HG03103 (cell line): Measurements from ENCODE around the gene M6PR.

Source experiments
- ATAC-seq: cut with Tn5 transposase; IDR thresholded peaks from one replicate; pipeline ENCODE4 v1.9.1; 2021; ENCODE audit warnings: low read depth; ENCODE audit not compliant: unreplicated experiment

The M6PR gene

DNA sequence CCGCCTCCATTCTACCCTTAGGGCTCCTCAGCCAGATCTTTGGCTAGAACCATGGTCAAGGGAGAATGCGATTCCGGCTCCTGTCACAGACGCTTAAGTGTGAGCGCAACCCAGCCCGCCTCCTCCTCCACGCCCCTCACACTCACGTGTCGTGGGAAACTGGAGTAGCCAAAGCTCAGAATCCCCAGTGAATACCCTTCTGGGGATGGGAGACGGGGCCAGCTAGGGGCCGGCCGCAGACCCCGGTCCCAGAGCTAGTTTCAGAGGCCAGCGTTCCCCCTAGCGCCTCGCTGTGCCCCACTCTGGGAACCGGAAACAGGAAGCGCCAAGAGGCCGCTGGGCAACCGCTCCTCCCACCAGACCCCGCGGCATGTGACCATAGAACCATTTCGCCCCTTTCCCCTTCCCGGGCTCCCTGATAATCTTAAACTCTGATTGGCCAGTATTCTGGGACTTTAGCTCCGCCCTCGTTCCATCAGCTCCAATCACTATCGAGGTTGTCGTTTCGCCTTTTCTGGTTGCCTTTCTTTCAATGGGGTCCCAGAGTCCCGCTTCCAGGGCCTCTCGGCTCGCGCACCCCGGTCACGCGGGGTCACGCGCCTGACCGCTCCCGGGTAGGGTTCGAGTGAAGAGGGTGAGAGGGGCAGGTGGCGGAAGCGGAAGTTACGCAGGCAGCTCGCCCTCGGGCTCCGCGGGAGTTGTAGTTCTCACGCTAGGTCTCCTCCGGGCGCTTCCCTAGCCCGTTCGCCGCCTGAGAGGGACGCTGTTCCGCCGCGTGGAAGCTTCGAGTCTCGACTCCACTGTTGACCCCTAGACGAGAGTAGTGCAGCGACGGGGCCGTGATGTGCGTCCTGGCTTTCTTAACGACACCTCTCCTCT is at the start of gene M6PR:
Gene M6PR, minus strand, starts transcription at position 304 of the 879 bp plus-strand sequence. CDS start 3,241 bp downstream, outside the sequence.
- ATAC-seq, result peak; percentile 82

DNA sequence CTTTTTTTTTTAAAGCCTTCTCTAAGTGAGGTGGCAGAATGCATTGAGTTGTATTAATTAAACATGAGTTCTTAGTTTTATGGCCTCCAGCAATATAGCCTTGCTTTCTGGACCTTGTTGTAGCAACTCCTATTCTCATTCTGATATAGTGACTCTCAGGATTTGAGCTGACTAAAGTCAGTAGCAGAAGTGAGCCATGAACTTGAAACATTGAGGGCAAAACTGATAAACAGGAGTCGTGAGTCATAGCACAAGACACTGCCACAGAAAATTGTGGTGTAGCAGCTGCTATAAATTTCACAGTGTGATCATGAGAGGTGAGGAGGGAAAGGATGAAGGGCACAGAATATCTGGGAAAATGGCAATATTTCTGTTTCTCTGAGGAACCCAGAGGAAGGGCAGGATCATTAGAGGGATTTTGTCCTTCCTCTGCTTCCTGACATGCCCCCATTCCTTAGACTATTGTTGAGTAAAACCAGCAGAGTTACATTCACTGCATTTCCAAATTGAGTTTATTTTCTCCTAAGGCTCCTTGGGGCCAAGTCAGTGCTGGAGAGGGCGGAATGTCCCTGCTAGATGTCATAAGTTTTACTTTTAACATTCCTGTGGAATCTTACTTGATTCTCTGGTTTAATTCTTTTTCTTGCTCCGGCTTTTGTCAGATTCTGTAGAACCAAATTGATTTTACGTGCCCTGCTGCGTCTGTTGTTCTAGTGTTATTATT is 47.4 kb upstream of the M6PR start:
- peak; percentile 92 for ATAC-seq

DNA sequence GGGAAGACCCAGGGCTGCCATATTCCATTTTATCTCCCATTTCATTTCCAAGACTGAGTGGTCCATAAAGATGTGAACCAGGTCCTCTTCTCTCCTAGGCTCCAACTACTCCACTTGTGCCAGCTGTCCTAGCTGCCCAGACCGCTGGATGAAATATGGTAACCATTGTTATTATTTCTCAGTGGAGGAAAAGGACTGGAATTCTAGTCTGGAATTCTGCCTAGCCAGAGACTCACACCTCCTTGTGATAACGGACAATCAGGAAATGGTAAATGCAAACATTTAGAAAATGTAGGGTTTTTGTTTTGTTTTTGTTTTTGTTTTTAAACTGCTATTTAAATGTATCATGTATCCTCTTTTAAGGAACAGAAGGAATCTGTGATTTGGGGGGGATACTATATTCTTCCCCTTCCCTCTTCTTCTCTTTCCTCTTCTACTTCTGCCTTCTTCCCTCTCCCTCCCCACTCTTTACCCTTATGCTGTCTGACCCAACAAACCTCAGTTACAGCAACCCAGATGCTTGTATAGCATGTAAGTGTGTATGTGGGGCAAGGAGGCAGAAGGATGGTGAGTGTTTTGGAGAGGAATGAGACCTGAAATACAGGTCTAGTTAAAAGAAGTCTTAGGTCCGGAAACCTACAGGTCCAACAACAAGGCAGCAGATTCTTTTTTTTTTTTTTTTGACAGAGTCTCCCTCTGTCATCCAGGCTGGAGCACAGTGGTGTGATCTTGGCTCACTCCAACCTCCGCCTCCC is 45.8 kb upstream of the M6PR start:
- no peak for ATAC-seq

DNA sequence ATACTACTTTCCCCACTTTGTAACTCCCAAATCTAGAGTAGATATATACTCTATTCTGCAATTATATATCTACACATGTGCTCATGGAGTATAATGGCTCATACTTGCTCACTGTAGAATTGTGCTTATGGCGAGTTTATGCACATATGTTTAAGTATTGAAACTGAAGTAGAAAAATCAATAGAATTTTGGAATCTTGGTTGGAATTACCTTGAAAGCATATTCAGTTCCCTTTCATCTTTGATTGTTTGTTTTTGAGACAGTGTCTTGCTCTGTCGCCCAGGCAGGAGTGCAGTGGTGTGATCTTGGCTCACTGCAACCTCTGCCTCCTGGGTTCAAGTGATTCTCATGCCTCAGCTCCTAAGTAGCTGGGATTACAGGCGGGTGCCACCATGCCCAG is 44.4 kb upstream of the M6PR start:
- no peak for ATAC-seq

DNA sequence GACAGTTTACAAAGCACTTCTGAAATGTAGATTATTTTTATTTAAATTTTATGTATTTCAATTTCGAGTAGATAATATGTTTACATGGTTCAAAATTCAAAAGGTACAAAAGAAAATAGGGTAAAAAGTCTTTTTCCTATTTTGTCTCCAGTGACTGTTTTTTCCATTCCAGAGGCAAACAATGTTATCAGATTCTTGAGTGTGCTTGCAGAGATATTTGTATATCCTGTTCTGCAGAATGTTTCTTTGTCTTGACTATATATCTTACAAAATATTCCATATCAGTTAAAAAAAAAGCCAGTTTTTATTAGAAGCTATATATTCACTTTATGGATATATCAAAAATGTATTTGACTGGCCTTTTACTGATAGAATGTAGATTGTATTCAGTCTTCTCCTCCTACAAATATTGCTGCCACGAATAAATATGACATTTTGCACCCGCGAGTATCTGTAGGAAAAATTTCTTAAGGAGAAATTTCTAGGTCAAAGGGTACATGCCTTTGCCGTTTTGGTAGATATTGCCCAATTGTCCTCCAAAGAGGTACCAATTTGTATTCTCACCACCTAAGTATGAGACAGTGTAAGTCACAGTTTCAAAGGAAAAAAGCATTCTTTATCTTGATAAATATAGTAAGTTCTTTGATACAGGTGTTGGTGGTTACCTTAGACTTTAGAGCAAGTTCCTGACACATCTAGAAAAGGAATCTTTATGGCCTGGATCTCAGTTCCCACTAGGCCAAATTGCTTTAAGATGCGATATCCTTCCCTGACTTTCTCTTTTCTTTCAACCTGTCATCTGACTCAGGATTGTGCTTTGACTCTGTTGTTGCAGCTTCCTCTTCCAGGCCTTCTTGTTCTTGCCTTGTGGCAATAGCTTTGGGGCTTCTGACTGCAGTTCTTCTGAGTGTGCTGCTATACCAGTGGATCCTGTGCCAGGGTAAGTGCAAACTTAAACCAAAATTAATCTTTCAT is 42.2 kb upstream of the M6PR start:
- no peak for ATAC-seq

DNA sequence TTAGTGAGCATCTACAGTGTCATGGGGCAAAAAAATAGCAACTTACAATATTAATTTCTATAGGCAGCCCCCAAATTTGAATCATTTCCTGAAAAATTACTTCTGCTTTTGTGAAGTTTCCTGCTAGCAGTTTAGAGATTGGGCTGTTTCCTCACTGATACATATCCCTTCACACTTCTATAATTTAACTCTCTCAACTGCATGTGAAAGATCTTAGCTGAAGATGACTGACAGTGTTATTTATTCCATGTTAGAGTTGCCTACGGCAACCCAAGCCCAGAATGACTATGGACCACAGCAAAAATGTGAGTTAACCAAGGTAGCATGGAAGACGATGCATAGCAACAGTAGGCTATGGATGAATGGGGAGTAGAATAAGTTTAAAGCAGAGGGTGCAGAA is 40.0 kb upstream of the M6PR start, which contains the start of gene KLRG1:
Gene KLRG1, plus strand, starts transcription at position 134 of the 400 bp plus-strand sequence. Its CDS starts 90 bp downstream, at position 224.
- ATAC-seq, result no peak

DNA sequence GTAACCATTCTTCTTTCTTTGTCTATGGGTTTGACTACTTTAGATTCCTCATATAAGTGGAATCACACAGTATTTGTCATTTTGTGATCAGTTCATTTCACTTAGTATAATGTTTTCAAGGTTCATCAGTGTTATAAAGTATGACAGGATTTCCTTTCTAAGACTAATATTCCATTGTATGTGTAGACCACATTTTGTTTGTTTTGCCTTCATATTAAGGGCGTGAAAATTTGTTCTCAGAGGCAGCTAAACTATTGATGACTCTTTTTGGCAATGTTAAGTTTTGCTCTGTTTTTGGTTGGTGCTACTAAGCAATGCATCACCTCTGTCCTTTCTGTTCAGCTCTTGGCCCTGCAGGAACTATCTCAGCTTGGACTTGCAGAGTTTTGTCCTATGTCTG is 38.2 kb upstream of the M6PR start:
- no peak for ATAC-seq

DNA sequence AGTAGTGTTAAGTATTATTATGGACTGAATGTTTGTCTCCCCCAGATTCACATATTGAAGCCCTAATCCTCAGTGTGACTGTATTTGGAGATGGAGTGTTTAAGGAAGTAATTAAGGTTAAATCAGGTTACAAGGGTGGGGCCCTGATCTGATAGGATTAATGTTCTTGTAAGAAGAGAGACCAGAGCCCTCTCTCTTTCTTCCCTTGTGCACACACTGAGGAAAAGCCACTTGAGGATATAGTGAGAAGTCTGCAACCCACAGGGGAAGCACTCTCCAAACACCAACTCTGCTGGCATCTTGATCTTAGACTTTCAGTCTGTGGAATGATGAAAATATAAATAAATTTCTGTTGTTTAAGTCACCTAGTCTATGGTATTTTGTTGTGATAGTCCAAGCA is 37.7 kb upstream of the M6PR start:
- no peak for ATAC-seq

DNA sequence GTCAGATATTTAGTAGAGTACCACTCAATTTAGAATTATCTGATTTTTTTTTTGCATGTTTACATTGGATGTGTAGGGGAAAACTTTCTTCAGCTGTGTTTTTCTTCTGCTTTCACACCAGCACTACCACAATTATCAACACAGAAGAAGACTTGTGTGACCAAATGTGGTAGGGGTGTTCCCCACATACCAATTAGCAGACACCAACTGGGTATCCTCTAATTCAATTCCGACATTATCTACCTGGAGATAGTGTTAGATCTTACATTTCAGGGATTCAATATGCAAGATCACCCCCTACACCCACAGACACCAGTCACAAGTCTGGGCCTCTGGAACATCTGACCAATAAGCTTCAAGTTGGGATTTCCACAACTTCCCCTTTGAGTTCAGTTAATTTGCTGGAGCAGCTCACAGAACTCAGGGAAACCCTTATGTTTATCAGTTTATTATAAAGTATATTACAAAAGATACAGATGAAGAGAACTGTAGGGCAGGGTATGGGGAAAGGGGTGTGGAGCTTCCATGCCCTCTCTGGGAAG is 35.8 kb upstream of the M6PR start:
- ATAC-seq, result no peak

DNA sequence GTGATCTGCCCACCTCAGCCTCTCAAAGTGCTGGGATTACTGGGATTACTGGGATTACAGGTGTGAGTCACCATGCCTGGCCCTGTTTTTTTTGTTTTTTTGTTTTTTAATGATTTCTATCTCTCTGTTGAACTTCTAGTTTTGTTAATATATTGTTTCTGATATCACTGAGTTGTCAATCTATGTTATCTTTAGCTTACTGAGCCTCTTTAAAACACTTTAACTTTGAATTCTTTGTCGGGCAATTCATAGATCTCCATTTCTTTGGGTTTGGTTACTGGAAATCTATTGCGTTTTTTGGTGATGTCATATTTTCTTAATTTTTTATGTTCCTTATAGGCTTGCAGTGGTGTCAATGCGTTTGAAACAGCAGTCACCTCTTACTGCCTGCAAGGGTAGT is 30.7 kb upstream of the M6PR start:
- no peak for ATAC-seq

DNA sequence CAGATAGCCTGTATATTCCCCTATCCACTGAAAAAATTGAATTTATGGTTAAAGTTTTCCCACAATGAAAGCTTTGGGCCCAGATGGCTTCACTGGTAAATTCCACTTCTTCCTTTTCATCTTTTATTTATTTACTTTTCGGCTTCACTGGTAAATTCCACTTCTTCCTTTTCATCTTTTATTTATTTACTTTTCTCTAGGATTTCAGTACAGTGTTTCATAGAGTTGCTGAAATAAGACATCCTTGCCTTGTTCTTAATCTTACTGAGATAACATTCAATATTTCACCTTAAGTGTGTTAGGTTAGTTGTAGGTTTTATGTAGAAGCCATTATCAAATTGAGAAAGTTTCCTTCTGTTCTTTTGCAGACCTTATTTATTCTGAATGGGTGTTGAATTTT is 21.0 kb upstream of the M6PR start:
- no peak for ATAC-seq

DNA sequence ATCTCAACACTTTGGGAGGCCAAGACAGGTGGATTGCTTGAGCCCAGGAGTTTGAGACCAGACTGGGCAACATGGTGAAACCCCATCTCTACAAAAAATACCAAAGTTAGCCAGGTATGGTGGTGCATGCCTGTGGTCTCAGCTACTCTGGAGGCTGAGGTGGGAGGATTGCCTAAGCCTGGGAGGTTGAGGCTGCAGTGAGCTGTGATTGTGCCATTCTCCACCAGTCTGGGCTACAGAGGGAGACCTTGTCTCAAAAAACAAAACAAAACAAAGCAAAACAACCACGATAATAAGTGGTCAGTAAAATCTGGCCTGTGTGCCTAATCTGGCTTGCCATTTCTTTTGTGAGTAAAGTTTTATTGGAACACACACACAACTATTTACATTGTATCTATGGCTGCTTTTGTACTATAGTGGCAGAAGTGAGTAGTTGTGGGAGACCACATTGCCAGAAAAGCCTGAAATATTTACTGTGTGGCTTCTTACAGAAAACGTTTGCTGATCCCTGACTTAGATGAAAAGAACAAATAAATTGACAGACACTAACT is 20.5 kb upstream of the M6PR start:
- ATAC-seq, result no peak

DNA sequence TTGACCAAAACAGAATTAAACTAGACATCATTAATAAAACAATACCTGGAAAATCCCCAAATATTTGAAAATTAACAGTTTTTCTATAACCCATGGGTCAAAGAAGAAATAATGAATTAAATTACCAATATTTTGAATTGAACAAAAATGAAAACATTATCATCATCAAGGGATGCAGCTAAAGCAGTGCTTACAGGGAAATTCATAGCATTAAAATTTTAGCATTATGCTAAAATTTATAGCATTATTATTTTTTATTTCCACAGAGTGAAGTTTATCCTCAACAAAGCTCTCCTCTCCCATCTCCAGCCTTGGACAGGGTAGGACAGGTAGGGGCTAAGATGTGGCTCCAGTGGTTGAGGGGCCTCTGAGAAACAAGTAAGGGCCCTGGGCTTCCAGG is 19.3 kb upstream of the M6PR start:
- ATAC-seq, result no peak

DNA sequence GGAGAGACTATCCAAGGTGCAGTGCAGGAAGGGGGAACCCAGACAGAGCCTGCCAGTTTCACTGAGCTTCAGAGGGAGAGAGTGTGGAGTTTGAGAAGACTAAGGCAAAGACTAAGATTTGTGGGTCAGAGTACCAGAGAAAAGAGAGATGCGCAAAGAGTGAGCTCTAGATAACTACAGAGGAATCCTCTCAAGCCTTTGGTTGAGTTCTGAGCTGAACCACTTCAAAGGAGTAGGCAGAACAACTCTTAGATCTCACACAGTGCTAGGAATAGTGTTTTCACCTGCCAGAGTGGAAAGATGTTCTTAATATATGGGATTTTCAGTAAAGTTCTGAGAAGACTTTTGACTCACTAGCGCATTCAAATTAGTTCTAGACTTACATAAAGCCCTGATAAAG is 10.7 kb upstream of the M6PR start:
- ATAC-seq, result no peak

DNA sequence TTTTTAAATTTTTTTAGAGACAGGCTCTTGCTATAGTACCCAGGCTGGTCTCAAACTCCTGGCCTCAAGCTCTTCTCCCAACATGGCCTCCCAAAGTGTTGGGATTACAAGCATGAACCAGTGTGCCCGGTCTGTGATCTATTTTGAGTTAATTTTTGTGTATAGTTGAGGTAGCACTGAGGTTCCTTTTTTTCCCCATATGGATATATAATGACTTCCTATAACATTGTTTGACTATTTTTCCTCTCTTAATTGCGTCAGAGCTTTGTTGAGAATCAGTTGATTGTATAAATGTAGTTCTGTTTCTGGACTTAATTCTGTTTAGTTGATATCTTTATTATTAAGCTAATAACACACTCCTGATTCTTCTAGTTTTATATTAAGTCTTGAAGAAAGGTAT is 8.6 kb upstream of the M6PR start:
- ATAC-seq, result no peak

DNA sequence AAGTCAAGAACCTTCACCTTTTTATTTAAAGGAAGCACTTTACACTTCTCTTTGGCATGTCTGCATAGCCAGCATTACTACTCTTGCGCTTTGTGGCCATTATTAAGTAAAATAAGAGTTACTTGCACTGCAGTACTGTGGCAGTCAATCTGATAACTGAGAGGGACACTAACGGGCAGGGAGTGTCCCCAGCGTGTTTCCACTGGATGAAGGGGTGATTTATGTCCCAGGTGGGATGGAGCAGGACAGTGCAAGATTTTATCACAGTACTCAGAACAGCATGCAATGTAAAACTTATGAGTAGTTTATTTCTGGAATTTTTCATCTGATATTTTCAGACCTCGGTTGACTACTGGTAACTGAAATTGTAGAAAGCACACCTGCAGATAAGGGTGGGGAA is 8.1 kb upstream of the M6PR start:
- ATAC-seq, result no peak

DNA sequence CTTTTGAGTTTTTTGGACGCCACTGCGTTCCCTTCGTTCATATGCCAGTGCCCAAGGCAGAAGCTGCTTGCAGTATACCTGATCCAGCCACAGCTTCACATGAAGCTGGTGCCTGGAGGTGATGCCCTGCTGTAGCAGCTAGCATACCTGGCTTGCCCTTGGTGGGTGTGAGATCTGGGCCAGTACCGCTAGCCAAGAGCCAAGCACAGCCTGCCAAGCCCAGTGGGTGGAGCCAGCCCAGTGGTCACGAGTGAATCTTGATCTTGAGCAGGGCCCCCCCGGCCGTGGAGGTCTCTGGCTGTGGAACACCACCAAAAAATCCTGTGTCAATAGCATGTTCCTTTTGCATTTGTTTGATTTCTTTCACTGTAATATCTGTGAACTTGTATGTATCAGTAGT is 7.3 kb upstream of the M6PR start:
- no peak for ATAC-seq

DNA sequence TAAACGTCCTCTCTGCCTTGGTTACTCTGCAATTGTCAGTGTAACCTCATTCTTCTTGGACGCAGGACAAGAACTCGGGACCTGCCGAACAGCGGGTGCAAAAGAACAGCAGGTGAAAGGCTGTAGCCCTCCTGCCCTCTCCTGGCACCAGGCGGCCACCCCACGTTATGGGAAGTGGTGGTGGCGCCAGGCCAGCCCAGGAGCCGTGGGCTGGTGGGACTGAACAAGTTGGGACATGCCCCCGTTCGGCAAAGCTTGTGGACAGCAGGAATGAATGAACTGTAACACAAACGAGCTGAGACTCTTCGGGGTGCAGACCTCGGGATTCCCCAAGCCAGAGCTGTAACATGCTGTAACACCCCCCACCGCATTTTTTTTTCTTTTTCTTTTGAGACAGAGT is 6.6 kb upstream of the M6PR start:
- ATAC-seq, result no peak

DNA sequence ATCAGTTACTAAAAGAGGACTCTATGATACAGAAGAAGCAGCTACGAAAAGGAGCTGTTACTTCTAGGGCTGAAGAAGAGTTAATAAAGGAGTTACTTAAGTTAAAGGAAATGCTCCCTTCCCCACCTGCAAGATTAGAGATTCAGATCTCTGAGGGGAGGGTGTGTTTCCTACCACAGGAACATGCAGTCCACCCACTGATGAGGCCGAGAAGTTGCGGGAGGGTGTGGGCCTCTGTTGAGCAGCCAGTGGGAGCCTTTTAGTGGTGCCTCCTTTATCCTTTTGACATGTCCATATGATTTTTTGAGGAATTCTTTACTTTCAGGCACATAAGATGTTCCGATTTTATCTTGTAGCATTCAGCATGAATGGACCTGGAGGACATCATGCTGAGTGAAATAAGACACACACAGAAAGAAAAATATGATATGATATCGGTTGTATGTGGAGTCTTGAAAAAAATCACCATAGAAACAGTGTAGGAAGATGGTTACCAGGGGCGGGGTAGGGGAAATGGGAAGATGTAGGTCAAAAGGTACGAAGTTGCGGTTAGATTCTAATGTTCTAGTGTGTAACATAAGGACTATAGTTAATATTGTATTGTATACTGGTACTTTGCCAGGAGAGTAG is 4.4 kb upstream of the M6PR start:
- no peak for ATAC-seq
